ENCODE results near the gene ODF4.

The ODF4 gene, protein sequence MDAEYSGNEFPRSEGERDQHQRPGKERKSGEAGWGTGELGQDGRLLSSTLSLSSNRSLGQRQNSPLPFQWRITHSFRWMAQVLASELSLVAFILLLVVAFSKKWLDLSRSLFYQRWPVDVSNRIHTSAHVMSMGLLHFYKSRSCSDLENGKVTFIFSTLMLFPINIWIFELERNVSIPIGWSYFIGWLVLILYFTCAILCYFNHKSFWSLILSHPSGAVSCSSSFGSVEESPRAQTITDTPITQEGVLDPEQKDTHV

DNA sequence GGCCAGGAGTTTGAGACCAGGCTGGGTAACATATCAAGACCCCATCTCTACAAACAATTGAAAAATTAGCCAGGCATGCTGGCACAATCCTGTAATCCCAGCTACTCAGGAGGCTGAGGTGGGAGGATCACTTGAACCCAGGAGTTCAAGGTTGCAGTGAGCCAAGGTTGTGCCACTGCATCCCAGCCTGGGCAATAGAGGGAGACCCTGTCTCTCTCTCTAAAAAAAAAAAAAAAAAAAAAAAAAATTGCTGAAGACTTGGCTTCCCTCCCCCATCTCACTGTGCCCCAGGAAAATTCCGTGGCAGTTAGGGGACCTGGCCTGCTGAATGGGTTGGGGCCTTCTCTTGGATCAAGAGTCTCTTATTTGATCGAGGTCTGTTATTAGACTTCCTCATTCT lies at the start of gene ODF4:
TSS of gene ODF4 (plus strand) at position 301 of the 400 bp plus-strand sequence. CDS start 212 bp downstream, outside the sequence.
- no peak for DNase-seq

DNA sequence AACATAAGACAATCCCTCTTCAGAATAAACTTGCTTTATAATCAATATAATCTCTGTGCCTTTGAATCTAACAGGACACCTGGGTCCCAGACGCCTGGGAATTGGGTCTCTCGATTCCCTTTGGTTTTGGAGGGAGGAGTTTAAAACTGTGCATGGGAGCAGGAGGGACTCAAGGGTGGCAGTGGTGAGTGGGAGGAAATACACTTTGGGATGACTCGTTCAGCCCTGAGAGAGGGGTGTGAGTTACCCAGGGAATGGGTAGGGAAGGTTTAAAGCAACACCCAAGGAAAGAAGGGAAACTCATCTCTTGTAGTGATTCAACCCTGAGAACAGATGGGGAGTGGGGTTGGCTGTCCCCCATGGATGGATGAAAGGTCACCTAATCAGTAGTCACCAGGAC lies 49.6 kb upstream of the ODF4 start:
- DNase-seq: no peak

DNA sequence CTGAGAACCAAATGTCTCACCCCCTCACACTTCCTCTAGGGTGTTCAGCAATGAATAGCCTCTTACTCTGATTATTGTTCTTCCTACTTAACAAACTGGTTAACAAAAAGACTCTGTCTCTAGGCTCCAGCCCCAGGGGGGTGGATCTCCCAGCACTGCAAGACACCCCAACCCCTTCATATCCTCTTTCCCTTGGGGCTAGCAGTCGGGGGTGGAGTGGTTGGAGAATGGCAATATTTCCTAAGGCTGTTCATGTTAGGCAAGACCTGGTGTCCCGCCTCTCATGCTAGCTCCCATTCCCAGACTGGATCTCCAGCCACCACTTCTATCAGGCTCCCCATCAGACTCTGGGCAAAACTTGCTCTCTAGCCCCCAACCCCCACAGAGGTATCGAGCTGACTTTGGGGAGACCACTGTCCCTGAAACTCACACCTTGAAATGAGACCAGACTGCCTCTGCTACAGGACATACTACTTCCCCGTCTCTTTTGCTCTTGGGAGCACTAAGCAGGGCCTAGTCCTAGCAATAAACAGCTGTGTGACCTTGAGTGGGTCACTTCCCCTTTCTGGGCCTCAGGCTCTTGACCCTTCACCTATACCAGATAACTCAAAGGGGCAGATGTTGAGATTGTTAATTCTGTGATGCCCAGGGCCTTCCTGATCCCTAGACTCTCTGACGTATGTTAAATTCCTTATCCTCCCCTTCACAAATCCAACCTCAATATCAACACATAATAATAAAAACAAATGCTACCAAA lies 46.8 kb upstream of the ODF4 start:
- no peak for DNase-seq

DNA sequence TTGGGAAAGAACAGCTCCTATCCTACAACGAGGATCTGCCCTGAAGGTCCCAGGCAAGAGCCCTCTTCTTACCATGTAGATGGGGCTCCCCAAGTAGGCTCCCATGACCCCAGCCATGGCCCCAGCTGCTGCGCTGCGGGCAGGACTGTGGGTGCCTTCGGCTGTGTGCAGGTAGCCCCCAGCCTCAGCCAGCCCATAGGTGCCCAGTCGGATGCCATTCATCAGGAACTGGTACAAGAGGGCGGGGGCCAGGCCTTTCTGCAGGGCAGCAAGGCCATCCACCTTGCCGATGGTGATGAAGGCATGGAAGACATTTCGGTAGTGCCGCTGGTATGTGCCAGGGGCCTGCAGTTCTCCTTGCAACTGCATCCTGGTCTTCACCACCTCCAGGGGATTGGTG lies 45.3 kb upstream of the ODF4 start:
- DNase-seq: no peak

DNA sequence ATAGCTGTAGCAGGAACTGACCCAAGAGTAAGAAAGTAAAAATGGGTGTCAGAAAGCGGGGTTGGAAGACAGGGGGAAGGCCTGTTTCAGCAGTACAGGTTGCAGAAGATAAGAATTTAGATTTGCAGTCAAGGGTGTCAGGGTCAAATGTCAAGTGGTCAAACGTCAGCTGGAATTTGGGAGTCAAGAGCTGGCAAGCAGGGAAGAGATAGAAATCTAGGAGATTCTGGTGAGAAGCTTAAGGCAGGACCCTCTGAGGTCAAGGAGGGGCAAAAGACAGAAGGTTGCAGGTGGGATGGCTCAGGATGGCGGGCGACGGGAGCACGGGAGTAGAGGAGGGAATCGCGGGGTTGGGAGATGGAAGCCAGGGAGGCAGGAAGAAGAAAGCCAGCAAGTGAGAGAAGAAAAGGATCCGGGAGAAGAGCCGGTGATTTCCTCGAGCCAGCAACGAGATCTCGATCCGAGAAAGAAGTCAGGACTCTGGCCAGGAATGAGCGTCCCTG lies 44.8 kb upstream of the ODF4 start:
- DNase-seq: no peak

DNA sequence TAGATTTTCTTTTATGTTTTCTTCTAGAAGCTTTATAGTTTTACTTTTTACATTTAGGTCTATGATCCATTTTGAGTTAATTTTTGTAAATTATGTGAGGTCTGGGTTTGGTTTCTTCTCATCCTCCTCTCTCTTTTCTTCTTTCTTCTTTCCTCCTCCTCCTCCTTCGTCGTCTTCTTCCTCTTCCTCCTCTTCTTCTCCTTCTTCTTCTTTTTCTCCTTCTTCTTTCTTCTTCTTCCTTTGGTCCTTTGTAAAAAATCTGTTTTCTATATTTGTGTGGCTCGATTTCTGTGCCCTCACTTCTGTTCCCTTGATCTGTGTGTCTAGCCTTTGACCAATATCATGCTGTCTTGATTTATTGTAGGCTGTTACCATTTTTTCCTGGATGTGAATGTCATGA lies 39.4 kb upstream of the ODF4 start:
- no peak for DNase-seq

DNA sequence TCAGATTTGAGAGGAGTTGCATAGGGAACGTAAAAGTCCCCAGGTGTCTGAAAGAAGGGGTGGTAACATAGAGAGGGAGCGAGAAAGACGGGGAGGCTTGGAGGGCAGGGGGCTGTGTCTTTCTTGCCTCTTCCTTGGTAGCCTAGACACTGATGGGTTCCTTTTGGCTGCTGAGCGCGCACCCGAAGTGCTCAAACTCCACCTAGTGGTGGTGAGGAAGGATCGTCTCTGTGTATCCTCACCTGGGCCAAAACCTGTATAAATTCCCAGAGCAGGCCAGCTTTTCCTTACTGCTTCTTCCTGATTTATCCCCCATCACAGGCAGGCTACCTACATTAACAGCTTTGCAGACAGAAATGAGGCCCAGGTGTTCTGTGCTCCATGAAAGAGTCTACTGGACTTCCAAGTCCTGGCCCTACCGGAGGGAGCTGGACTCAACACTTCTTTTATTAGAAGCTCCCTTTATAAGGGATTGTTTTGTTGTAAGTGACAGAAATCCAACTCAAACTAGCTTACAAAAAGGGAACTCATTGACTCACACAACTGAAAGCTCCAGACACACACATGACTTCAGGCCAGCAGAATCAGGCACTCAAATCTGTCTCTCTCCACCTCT lies 38.9 kb upstream of the ODF4 start:
- peak; percentile 41 for DNase-seq

DNA sequence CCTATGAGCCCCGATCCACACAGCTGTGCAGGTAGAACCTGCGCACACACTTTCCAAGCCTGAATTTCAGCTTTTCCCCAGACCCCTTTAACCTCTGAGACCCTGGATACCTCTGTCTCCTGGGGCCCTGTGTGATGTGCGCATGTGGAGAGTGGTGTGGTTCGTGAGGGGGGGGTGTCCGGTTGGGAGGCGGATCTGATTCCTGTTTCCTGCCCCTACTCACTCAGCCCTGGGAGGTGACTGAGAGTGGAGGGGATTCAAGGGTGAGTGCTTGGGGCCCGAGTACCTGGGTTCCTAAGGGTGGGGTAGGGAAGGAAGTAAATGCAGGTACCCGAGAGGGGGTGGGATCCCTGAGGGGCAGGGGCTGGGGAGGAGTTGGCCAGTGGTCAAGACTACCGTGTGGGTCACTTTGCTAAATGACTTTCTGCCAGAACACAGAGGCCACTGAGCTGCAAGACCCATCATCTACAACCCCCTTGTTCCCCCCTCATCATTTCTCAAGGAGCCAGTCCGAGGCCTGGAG lies 29.0 kb upstream of the ODF4 start:
- no peak for DNase-seq

DNA sequence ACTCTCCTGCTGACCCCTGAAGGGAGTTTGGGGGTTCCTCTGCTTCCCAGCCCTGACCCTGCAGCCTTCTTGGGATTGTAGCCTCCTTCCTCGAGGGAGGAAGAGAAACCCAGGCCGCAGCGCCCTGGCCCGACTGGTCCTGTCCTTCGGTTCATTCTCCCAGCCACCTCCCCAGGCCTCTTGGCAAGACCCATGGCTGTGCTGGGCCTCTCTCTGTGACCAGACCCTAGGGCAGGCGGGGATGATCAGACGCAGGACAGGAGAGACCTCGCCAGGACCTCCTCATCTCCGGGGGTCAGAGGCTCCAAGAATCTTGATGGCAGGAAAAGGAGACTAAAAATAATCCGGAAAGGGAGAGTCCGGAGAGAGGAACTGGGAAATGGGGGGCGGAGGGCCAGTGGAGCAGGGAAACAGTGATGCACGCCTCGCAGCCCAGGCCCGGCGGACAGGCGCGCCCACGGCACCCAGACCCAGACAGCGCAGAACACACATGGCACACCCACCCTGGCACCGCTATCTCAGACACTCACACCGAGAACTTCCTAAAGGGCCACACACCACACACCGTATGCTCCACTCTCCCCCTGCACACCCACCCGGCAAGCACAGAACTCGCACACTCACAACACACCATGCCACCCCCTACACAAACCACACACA lies 28.4 kb upstream of the ODF4 start:
- no peak for DNase-seq

DNA sequence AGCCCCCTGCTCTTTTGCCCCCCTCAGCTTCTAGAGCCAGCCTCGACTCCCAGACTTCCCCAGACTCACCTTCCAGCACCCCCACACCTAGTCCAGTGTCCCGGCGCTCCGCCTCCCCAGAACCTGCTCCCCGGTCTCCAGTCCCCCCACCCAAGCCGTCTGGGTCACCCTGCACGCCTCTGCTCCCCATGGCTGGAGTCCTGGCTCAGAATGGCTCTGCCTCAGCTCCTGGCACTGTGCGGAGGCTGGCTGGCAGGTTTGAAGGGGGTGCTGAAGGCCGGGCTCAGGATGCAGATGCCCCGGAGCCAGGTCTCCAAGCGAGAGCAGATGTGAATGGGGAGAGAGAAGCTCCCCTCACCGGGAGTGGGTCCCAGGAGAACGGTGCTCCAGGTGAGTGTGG lies 27.4 kb upstream of the ODF4 start:
- DNase-seq: no peak

DNA sequence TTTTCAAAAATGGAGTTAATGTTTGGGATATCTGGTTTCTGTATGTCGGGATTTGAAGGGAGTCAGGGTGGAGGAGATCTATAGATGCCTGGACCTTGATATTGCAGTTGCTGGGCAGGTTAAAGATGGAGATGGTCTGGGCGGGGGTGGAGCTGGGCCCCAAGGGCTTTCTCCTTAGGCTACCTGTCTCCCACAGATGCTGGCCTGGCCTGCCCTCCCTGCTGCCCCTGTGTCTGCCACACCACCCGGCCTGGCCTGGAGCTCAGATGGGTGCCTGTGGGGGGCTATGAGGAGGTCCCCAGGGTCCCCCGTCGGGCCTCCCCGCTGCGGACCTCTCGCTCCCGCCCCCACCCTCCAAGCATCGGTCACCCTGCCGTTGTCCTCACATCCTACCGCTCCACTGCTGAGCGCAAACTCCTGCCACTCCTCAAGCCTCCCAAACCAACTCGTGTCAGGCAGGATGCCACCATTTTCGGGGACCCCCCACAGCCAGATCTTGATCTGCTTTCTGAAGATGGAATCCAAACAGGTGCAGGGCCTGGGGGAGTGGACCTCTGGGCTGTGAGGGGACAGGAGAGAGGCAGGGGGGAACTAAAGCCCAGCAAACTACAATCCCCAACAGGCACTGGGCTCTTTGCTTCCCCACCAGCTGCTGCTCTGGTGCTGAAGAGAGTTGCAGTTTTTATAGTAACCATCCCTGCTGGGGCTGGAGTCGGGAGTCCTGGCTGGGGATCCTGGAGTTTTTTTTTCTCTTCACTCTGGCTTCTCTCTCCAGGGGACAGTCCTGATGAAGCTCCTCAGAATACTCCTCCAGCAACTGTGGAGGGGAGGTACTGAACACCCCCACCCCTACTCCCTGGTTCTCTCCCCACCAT lies 26.7 kb upstream of the ODF4 start:
- DNase-seq: no peak

DNA sequence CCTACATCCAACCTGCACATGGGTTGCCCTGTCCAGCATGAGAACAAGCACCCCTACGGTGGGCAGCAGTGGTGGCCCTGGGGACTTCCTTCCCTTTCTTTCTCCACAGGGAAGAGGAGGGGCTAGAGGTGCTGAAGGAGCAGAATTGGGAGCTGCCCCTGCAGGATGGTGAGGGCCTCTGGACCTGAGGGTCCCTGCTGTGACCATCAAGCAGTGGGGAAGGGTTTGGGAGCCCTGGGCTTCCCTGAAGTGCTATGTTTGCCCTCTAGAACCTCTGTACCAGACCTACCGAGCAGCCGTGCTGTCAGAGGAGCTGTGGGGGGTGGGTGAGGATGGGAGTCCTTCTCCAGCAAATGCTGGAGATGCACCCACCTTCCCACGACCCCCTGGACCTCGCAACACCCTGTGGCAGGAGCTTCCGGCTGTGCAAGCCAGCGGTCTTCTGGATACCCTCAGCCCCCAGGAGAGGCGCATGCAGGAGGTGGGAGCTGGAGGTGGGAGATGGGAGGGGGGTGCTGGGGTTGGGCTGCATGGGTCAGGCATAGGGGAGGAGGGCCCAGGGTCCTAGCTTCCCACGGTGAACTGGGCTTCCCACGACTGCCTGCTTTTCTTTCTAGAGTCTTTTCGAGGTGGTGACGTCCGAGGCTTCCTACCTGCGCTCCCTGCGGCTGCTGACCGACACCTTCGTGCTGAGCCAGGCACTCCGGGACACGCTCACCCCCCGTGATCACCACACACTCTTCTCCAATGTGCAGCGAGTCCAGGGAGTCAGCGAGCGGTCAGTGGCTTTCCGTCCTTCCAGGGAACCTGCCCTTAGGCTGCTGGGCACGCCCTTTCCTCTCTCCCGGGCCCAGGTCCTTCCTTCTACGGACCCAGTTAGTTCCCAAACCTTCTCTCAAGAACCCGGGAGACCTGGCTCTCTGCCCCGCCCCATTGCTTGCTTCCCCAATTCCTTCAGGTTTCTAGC lies 24.6 kb upstream of the ODF4 start:
- DNase-seq: no peak

DNA sequence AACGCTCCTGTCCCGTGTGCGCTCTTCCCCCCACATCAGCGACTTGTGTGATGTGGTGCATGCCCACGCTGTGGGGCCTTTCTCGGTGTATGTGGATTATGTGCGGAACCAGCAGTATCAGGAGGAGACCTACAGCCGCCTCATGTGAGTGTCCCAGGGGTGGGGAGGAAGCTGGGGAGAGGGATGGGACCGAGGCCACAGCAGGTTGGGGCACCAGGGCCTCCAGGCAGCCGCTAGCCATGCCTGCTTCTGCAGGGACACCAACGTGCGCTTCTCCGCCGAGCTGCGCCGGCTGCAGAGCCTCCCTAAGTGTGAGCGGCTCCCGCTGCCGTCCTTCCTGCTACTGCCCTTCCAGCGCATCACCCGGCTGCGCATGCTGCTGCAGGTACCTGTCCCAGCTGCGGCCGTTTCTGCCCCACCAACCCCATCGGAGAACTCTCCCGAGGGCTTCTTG lies 23.8 kb upstream of the ODF4 start:
- no peak for DNase-seq

DNA sequence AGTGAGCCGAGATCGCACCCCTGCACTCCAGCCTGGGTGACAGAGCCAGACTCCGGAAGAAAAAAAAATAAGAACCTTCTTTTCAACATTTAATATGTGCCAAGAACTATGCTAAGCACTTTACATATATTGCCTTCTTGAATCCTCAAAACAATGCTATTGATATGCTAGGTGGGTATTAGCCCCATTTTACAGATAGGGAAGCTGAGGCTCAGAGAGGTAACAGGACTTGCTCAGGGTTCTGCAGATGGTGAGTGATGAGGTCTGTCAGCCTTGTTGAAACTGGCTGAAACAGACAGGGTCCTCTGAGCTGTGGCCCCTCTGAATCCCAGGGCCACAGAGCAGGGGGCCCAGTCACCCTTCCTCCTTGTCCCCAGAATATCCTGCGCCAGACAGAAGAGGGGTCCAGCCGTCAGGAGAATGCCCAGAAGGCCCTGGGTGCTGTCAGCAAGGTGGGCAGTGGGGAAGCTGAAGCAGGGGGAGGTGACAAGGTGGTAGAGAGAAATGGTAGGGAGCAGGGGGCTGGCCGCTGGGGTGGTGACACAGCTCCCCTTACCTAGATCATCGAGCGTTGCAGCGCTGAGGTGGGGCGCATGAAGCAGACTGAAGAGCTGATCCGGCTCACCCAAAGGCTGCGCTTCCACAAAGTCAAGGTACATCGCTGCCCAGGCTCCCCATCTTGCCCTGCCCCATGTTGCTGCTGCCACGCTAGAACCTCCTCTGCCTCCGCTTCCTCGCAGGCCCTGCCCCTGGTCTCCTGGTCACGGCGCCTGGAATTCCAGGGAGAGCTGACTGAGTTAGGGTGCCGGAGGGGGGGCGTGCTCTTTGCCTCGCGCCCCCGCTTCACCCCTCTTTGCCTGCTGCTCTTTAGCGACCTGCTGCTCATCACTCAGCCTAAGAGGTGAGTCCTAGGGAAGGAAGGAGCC lies 21.4 kb upstream of the ODF4 start:
- DNase-seq: no peak

DNA sequence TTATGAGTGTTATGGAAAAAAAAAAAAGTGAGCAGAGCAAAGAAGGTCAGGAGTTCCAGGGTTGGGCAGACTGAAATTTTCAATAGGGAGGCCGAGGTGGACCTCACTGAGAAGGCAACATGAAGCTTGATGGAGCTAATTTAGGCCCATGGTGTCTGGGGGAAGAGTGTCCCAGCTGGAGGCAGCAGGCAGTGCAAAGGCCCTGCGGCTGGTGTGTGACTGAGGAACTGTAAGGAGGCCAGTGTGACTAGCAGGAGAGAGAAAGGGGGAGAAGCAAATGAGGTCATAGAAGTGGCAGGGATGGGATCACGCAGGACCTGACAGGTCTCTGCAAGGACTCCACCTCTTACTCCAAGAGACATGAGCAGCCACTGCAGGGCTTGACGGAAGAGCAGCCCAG lies 19.4 kb upstream of the ODF4 start:
- DNase-seq: no peak

DNA sequence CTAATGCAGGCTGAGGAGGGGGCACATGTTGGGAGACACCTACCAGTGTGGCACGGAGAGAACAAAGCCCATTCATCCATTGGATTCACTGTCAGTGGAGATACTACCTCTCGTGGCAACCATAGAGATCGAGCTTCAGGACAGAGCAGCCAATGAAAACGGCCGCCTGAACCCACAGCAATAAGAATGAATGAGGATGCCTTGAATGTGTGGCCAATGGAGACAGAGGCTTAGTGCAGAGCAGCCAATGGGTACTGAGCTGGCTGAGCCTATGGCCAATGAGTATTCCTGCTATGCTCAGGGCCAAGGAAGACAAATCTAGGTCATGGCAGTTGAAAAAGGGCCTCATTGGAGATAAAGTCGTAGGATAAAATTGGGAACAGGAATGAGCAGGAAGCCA lies 18.6 kb upstream of the ODF4 start:
- no peak for DNase-seq

DNA sequence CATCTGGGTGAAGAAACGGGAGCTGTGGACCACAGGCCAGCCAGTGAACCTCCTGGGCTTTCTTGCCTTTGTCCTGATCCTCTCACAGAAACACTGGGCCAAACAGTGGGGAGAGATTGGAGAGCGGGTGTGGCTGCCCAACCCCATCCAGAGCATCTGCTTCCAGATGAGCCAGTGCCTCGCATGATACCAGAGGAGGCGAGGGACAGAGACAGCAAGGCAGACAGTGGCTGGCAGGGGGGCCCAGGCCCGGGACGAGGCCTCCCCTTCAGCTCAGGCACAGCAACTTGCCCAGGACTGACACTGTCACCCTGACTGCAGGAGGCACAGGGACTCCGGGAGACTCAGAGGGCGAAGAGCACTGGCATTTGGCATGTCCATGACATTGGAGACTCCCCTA lies 17.6 kb upstream of the ODF4 start:
- no peak for DNase-seq

DNA sequence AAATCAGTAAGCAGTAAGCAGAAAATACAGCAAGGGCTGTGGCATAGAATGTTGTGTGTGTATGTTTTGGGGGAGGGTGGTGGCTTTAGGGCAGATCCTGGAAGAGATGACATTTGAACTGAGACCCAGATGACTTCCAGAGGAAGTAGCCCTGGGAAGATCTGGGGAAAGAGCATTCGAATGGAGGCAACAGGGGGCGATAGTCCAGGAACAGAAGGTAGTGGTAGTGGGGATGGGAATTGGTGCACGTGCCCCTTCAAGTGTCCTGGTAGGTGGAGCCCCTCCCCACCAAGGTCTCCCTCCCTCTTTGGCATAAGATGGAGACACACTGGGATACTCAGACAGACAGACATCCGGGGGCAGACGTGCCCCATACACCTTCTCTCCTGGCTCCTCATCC lies 15.5 kb upstream of the ODF4 start:
- no peak for DNase-seq

DNA sequence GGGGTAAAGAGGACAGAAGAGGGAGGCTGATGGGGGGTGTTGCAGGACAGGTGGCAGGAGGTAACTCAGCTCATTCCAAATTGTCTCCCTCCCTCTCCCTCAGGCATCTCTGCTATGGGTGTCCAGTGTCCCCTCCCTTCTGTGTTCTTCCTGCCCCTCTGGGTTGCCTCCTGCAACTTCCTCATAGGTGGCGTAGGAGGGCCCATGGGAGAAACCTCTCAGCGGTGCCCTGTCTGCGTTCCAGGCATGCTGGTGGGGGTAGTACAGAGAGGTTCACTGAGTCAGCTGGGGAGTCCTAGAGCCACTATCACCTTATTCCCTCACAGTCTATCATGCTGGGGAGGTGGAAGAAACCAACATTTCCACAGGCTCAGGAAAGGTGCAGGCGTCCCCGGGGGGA lies 14.7 kb upstream of the ODF4 start:
- DNase-seq: no peak

Data from amniotic stem cell (primary cell).